HG02970 (cell line): ENCODE measurements around the gene GMDS.
A peak's percentile ranks its signal among the peaks of the same experiment; 100 is the strongest.

Source experiments
- ATAC-seq: cut with Tn5 transposase; IDR thresholded peaks from one replicate; pipeline ENCODE4 v1.9.1; 2021; ENCODE audit warnings: mild to moderate bottlenecking, moderate library complexity, moderate number of reproducible peaks; ENCODE audit not compliant: unreplicated experiment, low FRiP score

GMDS gene

GRCh38 chr6:1821513-1822183, 423.8 kb downstream of the GMDS start:
- no peak for ATAC-seq

- no peak for ATAC-seq
These were observed 424.3 kb downstream of the GMDS start for GRCh38 chr6:1821164-1821512.

- no peak for ATAC-seq
These were observed 424.7 kb downstream of the GMDS start for GRCh38 chr6:1820714-1821113.

GRCh38 chr6:1820165-1820564, 425.2 kb downstream of the GMDS start:
- no peak for ATAC-seq

- no peak for ATAC-seq
These were observed 426.4 kb downstream of the GMDS start for GRCh38 chr6:1819007-1819406.

GRCh38 chr6:1817033-1817761, 428.2 kb downstream of the GMDS start:
- no peak for ATAC-seq

- ATAC-seq = no peak
These were observed 429.5 kb downstream of the GMDS start for GRCh38 chr6:1815827-1816452.

GRCh38 chr6:1814279-1814678, 431.1 kb downstream of the GMDS start:
- ATAC-seq = no peak

GRCh38 chr6:1812487-1812886, 432.9 kb downstream of the GMDS start:
- no peak for ATAC-seq

GRCh38 chr6:1812034-1812433, 433.4 kb downstream of the GMDS start:
- ATAC-seq = no peak

- ATAC-seq = no peak
These were observed 434.5 kb downstream of the GMDS start for GRCh38 chr6:1810880-1811279.

GRCh38 chr6:1809291-1809988, 436.0 kb downstream of the GMDS start:
- ATAC-seq = no peak

- ATAC-seq = no peak
These were observed 438.5 kb downstream of the GMDS start for GRCh38 chr6:1806935-1807334.

- ATAC-seq = no peak
These were observed 442.7 kb downstream of the GMDS start for GRCh38 chr6:1802491-1803395.

GRCh38 chr6:1801401-1801800, 444.0 kb downstream of the GMDS start:
- no peak for ATAC-seq

- no peak for ATAC-seq
These were observed 444.6 kb downstream of the GMDS start for GRCh38 chr6:1800845-1801244.

GRCh38 chr6:1798965-1799325, 446.5 kb downstream of the GMDS start:
- ATAC-seq = no peak

GRCh38 chr6:1798303-1798964, 447.0 kb downstream of the GMDS start:
- ATAC-seq = no peak

- ATAC-seq = peak; percentile 29
These were observed 447.6 kb downstream of the GMDS start for GRCh38 chr6:1797801-1798200.
